ENCODE measurements around the gene PACSIN2. TPM values are rescaled to one million over a fixed set of nuclear protein-coding genes. Genes with fewer than 3 reads are reported as not detected.
A peak's percentile ranks its signal among the peaks of the same experiment; 100 is the strongest.
"Not testable (repeated sequence)": the region's sequence is repeated elsewhere in the genome, so short reads cannot be mapped to it uniquely, and the experiment has no call there.

Gene PACSIN2
- total RNA-seq, 6 donors from 2014 or later: 120 to 186 (median 151) TPM

- no peak overlapping the region for H3K4me3 ChIP-seq
- no peak overlapping the region for H3K27ac ChIP-seq
- no peak for TF ChIP-seq POLR2A (IDR thresholded peaks at IDR 0.05)
- no peak for TF ChIP-seq EP300 (IDR thresholded peaks at IDR 0.05)
- no peak for TF ChIP-seq CTCF (IDR thresholded peaks at IDR 0.05)
- TF ChIP-seq POLR2AphosphoS5 (IDR thresholded peaks at IDR 0.05): no peak
- DNase-seq (no peak), ATAC-seq (ENCODE audit: low FRiP score in 2 of 2) (no peak)
- no peaks in the 10 kb centered on the region for H3K9me3 ChIP-seq
- no peaks in the 10 kb centered on the region for H3K27me3 ChIP-seq
- H3K36me3 ChIP-seq: no peaks in the 10 kb centered on the region
- H3K4me1 ChIP-seq: peaks cover 20 to 55% (median 36%) of the 10 kb centered on the region in 4 donors
- WGBS, 2 donors: 84 to 88% methylated on average over 1 of the region's 1 CpG
Observed at GRCh38 chr22:42955848-42956247, 59.1 kb downstream of the PACSIN2 start.

- H3K4me1 ChIP-seq: peaks cover 14 to 48% (median 29%) of the 10 kb centered on the region in 4 donors
- H3K36me3 ChIP-seq: no peaks in the 10 kb centered on the region
- no peak for TF ChIP-seq POLR2AphosphoS5 (IDR thresholded peaks at IDR 0.05)
- TF ChIP-seq POLR2A (IDR thresholded peaks at IDR 0.05): no peak
- WGBS, 2 donors: 94 to 96% methylated on average over 8 of the region's 8 CpGs
- no peak for DNase-seq
- no peak overlapping the region for H3K4me3 ChIP-seq
- no peak overlapping the region for H3K27ac ChIP-seq
- no peak for ATAC-seq (ENCODE audit: low FRiP score in 2 of 2)
- H3K27me3 ChIP-seq: no peaks in the 10 kb centered on the region
- no peaks in the 10 kb centered on the region for H3K9me3 ChIP-seq
Observed at GRCh38 chr22:42955087-42955635, 59.8 kb downstream of the PACSIN2 start.

- not testable (repeated sequence) for H3K36me3 ChIP-seq; H3K4me3 ChIP-seq; H3K27me3 ChIP-seq; H3K27ac ChIP-seq; ATAC-seq (ENCODE audit: low FRiP score in 2 of 2); DNase-seq; H3K9me3 ChIP-seq
- H3K4me1 ChIP-seq: peaks cover 6 to 42% (median 23%) of the 10 kb centered on the region in 4 donors
- WGBS, 2 donors: 92 to 94% methylated on average over 6 of the region's 6 CpGs
Observed at GRCh38 chr22:42953751-42954150, 61.2 kb downstream of the PACSIN2 start.

GRCh38 chr22:42951093-42951710, 63.7 kb downstream of the PACSIN2 start:
- no peaks in the 10 kb centered on the region for H3K27me3 ChIP-seq
- 83 to 86% methylated on average over 13 of the region's 13 CpGs for WGBS, 2 donors
- no peak overlapping the region for H3K4me3 ChIP-seq
- TF ChIP-seq EP300 (IDR thresholded peaks at IDR 0.05): no peak
- TF ChIP-seq POLR2A (IDR thresholded peaks at IDR 0.05): no peak
- no peak for TF ChIP-seq POLR2AphosphoS5 (IDR thresholded peaks at IDR 0.05)
- TF ChIP-seq CTCF (IDR thresholded peaks at IDR 0.05): no peak
- no peaks in the 10 kb centered on the region for H3K36me3 ChIP-seq
- ATAC-seq (ENCODE audit: low FRiP score in 2 of 2) (no peak), DNase-seq (no peak)
- peaks cover 26 to 51% (median 33%) of the 10 kb centered on the region in 4 donors for H3K4me1 ChIP-seq
- no peaks in the 10 kb centered on the region for H3K9me3 ChIP-seq
- H3K27ac ChIP-seq: no peak overlapping the region

- Histone ChIP-seq H3K27ac (no peak overlapping the region), H3K36me3 (no peaks in the 10 kb centered on the region), H3K9me3 (no peaks in the 10 kb centered on the region), H3K4me1 (peaks cover 33 to 57% (median 42%) of the 10 kb centered on the region in 4 donors), H3K4me3 (no peak overlapping the region), H3K27me3 (no peaks in the 10 kb centered on the region)
- DNase-seq (no peak), ATAC-seq (ENCODE audit: low FRiP score in 2 of 2) (no peak)
- TF ChIP-seq EP300 (IDR thresholded peaks at IDR 0.05) (no peak), POLR2AphosphoS5 (IDR thresholded peaks at IDR 0.05) (no peak), POLR2A (IDR thresholded peaks at IDR 0.05) (no peak), CTCF (IDR thresholded peaks at IDR 0.05) (no peak)
- 81 to 92% methylated on average over 5 of the region's 5 CpGs for WGBS, 2 donors
Observed at GRCh38 chr22:42950281-42950680, 64.7 kb downstream of the PACSIN2 start.

GRCh38 chr22:42949159-42949558, 65.8 kb downstream of the PACSIN2 start:
- Histone ChIP-seq H3K27ac (no peak overlapping the region), H3K27me3 (no peaks in the 10 kb centered on the region), H3K9me3 (no peaks in the 10 kb centered on the region), H3K36me3 (no peaks in the 10 kb centered on the region), H3K4me3 (no peak overlapping the region), H3K4me1 (peaks cover 33 to 60% (median 43%) of the 10 kb centered on the region in 4 donors)
- no peak for TF ChIP-seq POLR2AphosphoS5 (IDR thresholded peaks at IDR 0.05)
- no peak for TF ChIP-seq POLR2A (IDR thresholded peaks at IDR 0.05)
- no peak for DNase-seq
- ATAC-seq (ENCODE audit: low FRiP score in 2 of 2): peak in 1 of 2 donors; percentile 82
- 59 to 79% methylated on average over 6 of the region's 6 CpGs for WGBS, 2 donors
